Stimulated activated CD8-positive, alpha-beta memory T cell treated with anti-CD3 and anti-CD28 coated beads, Interleukin-7, amount 100 ng/mL, for 1 hour (primary cell): Measurements from ENCODE around the gene OR1M1.
"Not testable (repeated sequence)": the region's sequence is repeated elsewhere in the genome, so short reads cannot be mapped to it uniquely, and the experiment has no call there.

ENCODE experiments used
- DNase-seq, 2 donors: peaks; one replicate each; pipeline ENCODE4 v3.0.0-alpha.2; 2020; ENCODE audit warnings: low read depth in 2 of 2

The OR1M1 gene, protein sequence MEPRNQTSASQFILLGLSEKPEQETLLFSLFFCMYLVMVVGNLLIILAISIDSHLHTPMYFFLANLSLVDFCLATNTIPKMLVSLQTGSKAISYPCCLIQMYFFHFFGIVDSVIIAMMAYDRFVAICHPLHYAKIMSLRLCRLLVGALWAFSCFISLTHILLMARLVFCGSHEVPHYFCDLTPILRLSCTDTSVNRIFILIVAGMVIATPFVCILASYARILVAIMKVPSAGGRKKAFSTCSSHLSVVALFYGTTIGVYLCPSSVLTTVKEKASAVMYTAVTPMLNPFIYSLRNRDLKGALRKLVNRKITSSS

DNA sequence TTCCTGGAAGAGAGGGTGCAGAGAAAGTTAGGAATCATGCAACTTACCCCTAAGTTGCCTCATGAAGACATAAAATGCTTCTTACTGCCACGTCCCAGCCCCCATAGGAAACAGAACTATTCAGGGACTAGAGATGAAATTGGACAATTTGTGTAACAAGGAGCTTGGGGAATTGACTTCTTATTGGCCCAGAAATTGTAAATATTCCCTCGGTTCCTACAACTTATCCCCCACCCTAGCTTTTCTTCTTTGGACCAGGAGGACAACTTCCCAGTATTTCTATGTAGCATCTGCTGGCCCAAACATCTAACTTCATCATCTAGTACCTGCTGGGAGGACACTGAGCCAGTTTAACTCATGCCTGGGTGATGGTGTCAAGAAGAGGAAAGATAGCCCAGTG, at the start of gene OR1M1:
TSS of gene OR1M1 (plus strand) at position 301 of the 400 bp plus-strand sequence. CDS start 6,184 bp downstream, outside the sequence.
- no peak for DNase-seq

DNA sequence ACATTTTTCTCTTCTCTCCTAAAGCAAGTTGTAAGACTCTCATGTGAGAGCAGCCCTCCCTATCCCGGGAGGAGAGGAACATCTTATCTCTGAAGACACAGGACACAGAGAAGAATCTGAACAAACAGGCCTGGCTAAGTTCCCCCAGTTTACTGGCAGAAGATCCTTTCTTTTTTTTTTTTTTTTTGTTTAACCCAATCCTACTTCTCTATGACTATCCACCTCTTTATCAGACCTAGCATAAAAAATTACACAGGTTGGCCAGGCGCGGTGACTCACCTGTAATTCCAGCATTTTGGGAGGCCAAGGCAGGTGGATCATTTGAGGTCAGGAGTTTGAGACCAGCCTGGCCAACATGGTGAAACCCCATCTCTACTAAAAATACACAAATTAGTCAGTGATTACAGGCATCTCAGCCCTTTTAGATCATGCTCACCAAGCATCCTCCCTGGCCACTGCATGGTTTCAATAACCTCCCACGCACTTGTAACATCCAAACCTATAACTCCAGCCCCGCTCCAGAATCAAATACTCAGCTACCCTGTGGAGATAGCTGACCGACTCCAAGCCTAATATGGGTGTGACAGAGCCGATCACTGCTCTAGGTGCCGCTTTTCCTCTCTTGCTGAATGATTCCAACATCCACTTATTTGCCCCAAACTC, 49.3 kb upstream of the OR1M1 start:
- no peak for DNase-seq

DNA sequence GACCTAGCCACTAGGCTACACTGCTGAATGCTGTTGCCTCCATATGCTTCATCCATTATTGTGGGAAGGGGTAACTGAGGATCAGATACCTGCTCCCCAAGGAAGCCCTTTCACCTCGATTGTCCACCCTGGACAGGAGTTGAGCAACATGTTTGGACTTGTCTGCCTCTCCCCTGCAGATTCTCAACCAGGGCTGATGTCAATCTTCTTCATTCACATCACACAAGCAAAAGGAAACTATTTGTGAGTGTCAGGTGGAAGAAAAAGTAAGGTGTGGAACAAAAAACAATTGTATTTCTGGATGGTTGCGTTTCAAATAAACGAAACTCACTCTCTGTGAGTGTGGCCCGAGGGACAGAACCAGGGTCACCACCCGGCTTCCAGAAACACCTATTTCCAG, 47.1 kb upstream of the OR1M1 start:
- no peak for DNase-seq

DNA sequence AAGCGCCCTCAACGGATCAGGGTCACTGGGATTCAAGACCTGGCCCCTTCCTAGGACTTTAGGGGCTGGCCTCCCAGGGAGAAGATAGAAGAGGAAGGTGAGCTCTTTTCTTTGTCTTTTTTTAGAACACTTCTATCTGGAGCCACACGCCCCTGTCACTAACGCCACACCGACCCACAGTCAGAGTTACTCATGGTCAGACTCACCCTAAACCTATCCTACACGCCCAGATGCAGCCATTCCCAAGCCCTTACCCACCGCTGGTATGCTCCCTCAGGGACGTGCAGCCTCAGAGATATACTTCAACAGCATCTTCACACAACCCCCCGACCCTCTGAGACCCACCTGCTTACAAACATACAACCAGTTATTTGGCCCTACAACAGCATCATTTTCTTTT, 46.7 kb upstream of the OR1M1 start:
- no peak for DNase-seq

DNA sequence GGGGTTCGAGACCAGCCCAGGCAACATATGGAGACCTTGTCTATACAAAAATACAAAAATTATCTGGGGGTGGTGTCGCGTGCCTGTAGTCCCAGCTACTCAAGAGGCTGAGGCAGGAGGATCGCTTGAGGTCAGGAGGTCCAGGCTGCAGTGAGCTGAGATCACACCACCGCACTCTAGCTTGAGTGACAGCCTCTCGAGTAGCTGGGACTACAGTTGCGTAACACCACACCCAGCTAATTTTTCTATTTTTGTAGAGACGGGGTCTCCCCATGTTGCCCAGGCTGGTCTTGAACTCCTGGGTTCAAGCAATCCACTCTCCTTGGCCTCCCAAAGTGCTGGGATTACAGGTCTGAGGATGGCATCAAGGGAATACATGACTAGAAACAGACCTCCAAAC, 45.8 kb upstream of the OR1M1 start:
- DNase-seq, result no peak

DNA sequence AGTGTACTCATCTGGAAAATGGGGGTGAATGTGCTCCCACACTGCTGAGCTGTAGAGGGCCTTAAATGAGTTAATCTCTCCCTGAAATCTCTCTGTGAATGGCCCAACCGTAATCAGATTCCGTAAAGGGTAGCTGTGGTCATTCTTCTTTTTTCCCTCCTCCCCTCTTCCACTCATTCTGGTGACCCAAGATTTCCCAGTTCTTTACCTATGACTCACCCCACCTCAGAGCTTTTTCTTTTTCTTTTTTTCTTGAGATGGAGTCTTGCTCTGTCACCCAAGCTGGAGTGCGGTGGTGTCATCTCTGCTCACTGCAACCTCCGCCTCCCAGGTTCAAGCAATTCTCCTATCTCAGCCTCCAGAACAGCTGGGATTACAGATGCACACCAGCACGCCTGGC, 43.3 kb upstream of the OR1M1 start:
- DNase-seq, result no peak

DNA sequence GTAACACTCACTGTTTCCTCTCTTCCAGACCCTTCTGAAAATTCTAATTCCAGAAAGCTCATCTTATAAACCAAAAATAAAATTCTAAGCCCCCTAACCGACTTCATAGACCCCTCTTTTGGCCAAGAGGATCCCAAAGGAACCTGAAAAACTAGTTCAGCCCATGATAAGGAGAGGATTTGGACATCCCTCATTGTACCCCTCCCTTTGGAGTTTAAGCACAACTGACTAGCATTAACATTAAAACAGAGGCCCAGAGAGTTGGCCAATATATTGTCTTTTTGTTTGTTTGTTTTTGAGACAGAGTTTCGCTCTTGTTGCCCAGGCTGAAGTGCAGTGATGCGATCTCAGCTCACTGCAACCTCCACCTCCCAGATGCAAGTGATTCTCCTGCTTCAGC, 42.4 kb upstream of the OR1M1 start:
- DNase-seq, result no peak

DNA sequence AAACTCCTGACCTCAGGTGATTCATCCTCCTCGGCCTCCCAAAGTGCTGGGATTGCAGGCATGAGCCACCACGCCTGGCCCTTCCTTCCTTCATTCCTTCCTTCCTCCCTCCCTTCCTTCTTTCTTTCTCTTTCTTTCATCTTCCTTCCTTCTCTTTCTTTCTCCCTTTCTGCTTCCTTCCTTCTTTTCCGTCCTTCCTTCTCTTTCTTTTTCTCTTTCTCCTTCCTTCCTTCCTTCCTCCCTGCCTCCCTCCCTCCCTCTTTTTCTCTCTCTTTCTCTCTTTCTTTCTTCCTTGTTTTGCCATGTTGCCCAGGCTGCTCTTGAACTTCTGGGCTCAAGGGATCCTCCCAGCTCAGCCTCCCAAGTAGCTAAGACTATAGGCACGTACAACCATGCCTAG, 40.2 kb upstream of the OR1M1 start:
- DNase-seq, result no peak

DNA sequence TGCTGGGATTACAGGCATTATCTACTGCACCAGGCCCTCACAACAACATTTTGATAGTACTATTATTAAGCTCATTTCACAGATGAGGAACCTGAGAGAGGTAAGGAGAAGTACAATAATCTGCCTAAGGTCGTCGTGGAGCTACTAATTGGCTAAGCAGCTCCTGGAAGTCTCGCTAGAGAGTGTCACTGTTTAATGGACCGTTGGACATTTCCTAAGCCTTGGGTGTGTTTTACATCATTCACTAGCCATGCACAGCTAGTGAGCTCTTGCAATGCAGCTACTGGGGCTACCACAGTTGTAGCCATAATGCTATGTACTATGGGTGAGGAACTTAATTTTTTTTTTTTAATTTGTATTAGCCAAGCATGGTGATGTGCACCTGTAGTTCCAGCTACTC, 34.0 kb upstream of the OR1M1 start:
- no peak for DNase-seq

DNA sequence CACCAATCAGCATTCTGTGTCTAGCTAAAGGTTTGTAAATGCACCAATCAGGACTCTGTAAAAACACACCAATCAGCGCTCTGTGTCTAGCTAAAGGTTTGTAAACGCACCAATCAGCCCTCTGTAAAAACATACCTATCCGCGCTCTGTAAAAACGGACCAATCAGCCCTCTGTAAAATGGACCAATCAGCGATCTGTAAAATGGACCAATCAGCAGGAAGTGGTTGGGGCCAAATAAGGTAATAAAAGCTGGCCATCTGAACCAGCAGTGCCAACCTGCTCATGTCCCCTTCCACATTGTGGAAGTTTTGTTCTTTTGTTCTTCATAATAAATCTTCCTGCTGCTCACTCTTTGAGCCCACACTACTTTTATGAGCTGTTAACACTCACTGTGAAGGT, 33.2 kb upstream of the OR1M1 start:
- not testable (repeated sequence) for DNase-seq

DNA sequence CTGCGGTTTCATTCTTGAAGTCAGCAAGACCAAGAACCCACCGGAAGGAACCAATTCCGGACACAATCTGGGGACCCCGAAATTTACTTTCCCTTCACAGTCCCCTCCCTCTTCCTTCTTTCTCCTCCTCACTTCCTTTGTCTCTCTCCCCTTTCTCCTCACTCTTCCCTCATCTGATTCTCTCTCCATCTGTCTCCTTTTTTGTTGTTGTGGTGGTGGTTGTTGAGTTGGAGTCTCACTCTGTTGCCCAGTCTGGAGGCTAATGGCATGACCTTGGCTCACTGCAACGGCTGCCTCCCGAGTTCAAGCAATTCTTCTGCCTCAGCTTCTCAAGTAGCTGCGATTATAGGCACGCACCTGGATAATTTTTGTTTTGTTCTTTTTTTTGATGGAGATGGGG, 32.7 kb upstream of the OR1M1 start:
- no peak for DNase-seq

DNA sequence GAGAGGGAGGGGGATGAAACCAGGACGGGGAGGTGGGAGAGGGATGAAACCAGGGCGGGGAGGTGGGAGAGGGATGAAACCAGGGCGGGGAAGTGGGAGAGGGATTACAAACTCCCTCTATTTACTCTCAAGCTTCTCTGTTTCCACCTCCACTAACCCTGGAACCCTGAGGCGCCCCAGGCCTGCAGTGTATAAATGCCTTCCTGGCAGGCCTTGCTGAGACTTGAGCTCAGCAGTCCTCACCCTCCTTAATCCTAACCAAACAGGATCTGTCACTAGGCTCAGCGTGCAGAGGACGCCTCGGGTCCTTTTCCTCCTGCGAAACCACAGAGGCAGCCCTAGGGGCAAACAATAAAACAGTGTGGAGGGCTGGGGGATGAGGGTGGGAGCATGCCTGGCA, 32.1 kb upstream of the OR1M1 start:
- no peak for DNase-seq

DNA sequence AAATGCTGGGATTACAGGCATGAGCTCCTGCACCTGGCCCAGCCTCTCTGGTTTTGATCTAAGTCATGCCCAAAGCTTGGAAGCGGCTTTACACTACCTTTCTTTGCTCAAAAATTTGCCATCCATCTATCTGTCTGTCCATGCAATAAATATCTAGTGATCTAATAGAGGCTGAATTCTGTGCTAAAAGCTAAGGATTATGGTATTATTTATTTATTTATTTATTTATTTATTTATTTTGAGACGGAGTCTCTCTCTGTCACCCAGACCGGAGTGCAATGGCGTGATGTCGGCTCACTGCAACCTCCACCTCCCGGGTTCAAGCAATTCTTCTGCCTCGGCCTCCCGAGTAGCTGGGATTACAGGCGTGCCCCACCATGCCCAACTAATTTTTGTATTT, 30.7 kb upstream of the OR1M1 start:
- not testable (repeated sequence) for DNase-seq

DNA sequence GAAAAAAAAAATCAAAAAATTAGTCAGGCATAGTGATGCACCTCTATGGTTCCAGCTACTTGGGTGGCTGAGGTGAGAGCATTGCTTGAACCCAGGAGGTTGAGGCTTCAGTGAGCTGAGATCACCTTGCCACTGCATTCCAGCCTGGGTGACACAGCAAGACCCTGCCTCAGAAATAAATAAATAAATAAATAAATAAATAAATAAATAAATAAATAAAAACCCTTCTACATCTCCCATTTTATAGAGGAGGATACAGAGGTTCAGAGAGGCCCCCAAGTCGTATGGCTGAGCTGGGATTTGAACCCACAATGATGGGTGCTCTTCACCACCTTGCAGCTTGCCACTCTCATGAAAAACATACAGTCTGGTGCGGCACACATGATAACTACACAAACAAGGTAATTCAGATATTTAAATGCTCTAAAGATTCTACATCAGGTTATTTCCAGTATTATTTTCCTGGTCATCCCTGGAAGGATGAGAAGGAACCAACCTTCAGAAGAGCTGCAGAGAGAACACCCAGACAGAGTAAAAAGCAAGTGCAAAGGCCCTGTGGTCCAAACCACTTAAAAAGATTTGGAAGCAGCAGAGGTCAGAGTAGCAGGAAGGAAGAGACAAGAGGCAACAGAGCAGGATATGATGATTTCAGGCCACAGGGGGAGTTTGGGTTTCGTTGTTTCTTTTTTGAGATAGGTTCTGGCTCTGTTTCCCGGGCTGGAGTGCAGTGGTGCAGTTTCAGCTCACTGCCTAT, 29.2 kb upstream of the OR1M1 start:
- DNase-seq, result no peak

DNA sequence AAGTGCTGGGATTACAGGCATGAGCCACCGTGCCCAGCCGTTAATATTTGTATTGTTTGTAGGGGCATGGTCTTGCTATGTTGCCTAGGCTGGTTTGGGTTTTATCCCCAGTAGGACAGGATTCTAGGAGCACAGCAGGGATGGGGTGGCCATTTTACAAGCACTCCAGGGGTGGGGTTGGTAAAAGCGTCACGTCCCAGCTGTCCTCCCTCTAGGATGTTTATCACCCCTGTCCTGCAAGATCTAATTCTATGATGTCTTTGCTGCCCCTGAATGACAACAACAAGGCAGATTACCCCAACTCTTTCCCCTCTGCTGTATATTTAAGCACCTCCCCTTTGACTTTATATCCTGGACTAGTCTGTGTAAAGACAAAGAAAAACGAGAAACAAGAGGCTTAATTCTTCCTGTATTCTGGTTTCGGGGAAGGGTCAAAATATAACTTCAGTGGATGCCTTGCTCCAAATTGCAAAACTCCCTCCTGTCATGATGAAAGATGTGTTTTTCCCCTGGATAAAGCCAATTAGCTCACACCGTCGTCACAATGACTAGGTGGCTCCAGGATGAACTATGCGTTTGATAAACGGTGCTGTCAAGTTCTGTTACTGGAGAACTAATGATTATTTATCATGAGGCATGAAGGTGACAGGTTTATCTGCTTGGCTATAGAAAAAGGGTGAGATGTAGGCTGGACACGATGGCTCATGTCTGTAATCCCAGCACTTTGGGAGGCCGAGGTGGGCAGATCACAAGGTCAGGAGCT, 27.8 kb upstream of the OR1M1 start:
- no peak for DNase-seq

DNA sequence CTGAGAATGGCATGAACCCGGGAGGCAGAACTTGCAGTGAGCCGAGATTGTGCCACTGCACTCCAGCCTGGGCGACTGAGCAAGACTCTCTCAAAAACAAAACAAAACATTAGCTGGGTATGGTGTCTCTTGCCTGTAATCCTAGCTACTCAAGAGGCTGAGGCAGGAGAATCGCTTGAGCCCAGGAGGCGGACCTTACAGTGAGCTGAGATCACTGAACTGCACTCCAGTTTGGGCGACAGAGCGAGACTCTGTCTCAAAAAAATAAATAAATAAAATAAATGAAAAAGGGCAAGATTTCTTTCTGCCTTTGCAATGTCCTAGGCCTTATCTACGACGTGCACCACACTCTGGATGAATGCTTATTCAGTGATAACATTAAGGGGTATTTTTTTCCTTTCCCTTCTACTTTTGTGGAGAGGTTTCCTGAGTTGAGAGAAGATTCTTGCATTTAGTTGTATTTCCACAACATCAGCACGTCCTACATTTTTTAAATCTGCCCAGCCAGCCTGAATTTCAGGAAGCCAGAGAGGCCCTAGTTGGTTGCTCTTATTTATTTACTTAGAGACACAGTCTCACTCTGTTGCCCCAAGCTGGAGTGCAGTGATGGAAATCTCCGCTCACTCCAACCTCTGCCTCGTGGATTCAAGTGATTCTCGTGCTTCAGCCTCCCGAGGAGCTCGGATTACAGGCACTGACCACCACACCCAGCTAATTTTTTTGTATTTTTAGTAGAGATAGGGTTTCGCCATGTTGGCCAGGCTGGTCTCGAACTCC, 26.1 kb upstream of the OR1M1 start:
- DNase-seq, result no peak

DNA sequence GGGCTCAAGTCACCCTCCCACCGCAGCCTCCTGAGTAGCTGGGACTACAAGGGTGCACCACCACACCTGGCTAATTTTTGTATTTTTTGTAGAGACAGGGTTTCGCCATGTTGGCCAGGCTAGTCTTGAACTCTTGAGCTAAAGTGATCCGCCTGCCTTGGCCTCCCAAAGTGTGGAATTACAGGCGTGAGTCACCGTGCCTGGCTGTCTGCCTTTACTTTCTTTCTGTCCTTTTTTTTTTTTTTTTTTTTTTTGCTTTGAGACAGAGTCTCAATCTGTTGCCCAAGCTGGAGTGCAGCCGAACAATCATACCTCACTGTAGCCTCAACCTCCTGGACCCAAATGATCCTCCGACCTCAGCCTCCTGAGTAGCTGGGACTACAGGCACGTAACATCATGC, 25.0 kb upstream of the OR1M1 start:
- no peak for DNase-seq

DNA sequence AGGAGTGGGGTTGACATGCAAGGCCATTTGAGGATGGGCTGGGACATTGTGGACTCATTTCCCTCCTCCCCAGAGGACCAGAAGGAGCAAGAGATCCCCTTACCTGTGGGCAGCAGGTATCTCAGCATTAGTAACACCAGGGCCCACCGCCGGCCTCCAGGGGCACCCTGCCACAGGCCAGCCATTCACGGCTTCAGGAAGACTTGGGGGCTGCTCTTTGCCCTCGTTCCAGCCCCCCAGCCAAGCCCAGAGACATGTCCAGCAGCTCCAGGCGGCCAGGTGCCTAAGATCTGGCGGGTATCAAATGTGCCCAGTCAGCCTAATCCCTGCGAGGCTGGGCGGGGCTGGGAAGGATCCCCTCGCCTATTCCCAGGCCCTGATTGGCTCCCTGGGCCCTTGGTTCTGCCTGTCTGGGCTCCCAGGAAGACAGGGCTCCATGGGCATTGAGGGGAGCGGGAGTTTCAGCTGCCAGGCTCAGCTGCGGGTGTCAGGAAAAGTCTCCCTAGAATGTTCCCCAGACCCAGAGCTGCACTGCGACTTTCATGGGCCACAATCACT, 21.3 kb upstream of the OR1M1 start:
- DNase-seq, result no peak

DNA sequence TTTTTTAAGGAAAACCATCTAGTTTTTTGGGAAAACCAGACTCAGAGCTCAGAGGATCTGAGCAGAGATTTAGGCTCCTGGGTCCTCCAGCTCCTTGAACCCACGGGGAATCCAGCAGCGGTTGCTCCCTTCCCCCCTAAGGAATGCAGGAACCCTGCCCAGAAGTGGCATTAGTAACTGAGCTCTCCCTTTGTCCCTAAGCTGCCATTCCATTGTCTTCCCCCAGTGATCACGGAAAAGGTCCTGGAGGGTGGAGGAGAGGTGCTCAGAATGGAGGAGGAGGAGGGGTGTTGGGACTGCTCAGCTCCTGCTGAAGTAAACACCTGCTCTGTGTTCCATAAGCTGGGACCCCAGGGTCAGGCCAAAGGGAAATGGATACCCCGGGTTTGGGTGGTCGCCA, 16.8 kb upstream of the OR1M1 start:
- no peak for DNase-seq

DNA sequence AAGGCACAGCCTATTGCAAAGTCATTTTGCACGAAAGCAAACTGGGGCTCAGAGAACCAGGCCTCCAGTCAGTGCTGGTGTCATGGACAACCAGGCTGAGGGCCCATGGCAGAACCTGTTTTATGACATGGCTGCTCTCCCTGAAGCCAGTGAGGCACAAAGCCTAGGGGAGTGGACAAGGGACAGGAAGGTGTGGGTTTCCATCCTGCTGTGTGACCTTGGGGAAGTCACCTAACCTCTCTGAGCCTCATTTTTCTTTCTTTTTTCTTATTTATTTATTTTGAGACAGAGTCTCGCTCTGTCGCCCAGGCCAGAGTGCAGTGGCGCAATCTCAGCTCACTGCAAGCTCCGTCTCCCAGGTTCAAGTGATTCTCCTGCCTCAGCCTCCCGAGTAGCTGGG, 15.1 kb upstream of the OR1M1 start:
- not testable (repeated sequence) for DNase-seq

DNA sequence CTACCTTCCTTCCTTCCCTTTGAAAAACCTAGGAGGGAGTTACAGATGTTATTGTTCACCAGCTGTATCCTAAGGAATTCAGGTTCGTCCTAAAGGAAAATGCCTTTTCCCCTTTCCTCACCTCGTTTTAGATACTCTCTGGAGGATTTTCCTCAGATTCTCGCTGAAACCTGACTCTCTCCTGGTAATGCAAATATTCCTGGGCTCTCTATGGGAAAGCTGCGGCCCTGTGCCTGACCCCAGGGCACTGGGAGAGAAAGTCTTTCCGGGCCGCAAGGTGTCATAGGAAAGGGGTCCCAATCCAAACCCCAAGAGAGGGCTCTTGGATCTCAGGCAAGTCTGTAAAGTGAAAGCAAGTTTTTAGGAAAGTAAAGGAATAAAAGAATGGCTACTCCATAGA, 13.1 kb upstream of the OR1M1 start:
- DNase-seq, result no peak
